Hypothalamus (tissue), 51 donors: ENCODE measurements around the gene E2F4.
A peak's percentile ranks its signal among the peaks of the same experiment; 100 is the strongest.

Experiments
- DNase-seq, 51 donors: peaks; one replicate each; lab custom pipeline; 2025; lab: John Stamatoyannopoulos, UW

The E2F4 gene

DNA sequence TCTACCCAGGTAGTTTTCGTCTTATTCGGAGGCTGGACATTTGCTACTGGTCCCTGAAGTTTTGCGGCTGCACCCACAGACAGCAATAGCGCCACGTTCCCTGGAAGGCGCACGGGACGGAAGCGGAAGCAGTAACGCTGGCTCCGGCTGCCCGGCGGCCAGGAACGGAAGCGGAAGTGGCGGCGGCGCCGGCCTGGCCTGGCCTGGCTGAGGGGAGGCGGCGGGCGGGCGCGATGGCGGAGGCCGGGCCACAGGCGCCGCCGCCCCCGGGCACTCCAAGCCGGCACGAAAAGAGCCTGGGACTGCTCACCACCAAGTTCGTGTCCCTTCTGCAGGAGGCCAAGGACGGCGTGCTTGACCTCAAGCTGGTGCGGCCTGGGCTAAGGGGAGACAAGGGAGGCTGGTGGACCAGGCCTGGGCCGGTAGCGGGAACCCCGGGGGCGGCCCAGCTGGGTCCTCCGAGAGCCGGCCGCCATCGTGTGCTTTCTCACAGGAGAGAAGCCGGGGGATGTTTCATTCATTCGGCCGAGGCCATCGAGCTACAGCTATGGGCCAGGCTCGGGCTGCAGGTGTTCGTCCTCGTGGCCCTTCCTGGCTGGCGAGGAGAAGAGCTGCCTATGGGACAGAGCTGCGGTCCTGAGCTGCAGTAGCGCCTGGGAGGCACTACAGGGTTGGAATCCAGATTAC lies at the start of gene E2F4:
Gene E2F4, plus strand, starts transcription at position 161 of the 687 bp plus-strand sequence. Its CDS starts 73 bp downstream, at position 234.
- peak; percentile 33 to 94 (median 88) for DNase-seq

GRCh38 chr16:67142342-67142741 lies 49.6 kb upstream of the E2F4 start:
- DNase-seq, result no peak

DNA sequence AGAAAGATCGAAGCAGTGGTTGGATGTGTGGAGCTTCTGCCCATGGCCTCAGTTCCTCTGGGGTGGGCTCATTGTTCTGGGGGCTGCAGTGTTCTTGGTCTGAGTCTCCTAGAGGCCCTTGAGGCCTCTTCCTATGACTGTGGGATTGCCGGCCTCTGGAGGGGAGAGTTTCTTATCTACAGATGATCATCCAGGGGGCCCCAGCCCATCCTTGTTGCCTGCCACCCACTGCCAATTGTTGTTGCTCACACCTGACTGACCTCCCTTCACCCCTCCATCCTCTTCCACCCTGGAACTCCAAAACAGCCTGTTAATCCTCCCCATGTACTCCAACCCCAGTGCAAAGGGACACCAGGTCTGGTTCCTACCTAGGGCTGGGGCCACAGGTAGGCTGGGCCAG lies 47.0 kb upstream of the E2F4 start:
- no peak for DNase-seq

DNA sequence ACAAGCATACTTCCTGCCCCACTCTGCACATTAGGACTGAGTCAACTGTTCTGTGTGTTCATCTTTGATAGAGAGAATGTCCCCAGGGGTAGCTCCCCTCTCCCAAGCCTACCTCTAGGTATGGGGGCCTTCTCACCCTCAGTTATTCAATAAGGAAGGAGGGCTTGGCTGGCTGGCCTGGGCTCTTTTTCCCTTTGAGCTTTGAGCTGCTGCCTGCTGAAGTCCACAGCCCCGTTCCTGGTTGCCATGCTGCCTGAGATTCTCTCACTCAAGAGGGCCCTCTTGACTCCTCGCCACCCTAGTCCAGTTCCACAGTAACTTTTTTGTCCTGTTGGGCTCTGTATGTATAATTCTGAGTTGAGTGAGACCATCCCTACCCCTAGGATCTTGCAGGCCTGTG lies 46.2 kb upstream of the E2F4 start:
- DNase-seq, result no peak

DNA sequence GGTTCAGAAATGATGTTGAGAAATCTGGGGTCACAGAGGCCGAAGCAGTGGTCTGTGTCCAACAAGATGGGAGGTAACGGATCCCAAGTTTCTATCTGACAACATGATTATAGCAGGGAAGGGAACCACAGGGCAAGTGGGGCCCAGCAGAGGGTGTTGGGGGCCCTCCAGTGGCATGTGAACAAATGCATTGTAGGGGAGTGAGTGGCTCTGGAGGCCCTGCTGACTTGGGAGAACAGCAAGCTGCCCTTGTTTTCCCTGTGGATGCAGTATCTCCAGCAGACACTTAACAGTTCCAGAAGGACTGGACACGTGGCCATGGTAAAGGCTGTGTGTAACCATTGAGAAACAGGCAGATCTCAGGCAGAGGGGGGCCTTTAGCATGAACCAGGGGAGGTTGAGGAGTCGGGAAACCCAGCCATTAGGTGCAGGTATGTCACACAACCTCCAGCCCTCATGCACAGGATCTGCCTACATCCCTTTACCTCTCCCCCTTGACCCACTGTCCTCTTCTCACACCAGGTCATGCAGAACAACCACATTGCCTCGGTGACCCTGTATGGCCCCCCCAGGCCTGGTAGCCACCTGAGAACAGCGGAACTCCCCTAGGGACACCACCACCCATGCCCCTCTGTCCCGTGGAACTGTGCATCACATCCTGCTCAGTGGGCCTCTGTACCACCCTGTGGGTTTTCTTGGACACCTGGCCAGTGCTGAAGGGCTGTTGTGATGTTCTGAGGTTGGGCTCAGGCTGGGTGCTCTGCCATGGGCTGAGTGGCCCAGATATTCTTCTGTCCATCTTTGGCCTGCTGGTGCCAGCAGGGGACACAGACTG lies 45.2 kb upstream of the E2F4 start:
- DNase-seq, result peak in 3 of 51 donors; percentile 22 to 33 (median 31)

- DNase-seq, result no peak
These were observed 44.4 kb upstream of the E2F4 start for GRCh38 chr16:67147437-67148140.

DNA sequence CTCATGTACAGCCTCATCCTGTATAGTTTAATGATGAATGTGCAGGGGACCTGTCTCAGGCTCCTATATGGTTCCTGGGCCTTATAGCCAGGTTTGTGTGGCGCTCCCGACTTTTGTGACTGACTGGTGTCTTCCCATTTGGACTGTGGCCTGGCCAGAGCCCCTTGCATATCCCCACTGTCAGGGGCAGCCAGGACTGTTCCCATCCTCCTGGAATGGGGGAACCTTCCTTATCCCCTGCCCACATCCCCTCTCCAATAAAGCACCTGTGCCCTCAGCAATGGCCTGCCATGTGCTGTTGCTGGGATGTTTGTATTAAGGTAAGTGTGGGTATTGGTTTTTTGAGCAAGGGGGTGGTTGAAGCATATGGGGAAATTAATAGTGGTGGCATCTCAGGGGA lies 43.7 kb upstream of the E2F4 start:
- no peak for DNase-seq

GRCh38 chr16:67148656-67149275 lies 43.2 kb upstream of the E2F4 start:
- no peak for DNase-seq

GRCh38 chr16:67149276-67150046 lies 42.5 kb upstream of the E2F4 start:
- DNase-seq, result no peak

DNA sequence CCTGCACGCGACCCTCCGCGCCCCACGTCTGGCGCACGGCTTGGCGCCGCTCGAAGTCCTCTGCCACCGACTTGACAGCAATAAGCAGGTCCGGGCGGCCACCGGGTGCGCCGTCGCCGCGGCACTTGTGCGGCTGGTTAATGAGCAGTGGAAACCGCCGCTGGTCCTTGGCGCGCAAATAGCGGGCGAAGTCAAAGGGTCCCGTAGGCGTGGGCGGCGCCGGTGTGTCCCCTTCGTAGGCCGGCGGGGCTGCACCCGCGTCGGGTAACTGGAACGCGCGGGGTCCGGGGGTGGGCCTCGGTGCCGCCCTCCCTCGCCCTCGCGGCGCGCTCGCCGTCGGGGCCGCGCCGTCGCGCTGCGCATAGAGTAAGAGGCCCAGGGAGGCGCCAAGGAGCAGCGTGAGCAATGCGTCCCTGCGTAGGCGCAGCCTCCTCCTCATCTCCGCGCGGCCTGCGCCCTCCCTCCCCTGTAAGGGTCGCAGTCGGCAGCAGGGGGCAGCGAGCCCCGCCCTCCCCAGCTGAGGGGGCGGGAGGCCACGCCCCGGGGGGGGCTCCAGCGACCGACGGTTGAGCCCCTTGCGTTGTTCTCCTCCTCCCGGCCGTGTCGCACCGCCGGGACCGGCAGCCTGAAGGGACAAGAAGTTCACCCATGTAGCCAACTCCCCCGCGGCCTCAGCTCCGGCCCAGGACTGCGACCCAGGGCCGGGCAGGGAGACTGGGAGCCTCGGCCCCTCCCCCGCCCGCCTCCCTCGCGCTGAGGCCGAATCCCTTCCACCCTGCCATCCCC lies 41.7 kb upstream of the E2F4 start:
- peak in 4 of 51 donors; percentile 10 to 39 (median 20) for DNase-seq

- DNase-seq, result peak in 42 of 51 donors; percentile 29 to 82 (median 62)
These were observed 41.0 kb upstream of the E2F4 start, which contains the start of gene B3GNT9 for GRCh38 chr16:67150833-67151396. Gene B3GNT9, minus strand, starts transcription at chr16:67150998. Its CDS starts 513 bp downstream, at chr16:67150485.

DNA sequence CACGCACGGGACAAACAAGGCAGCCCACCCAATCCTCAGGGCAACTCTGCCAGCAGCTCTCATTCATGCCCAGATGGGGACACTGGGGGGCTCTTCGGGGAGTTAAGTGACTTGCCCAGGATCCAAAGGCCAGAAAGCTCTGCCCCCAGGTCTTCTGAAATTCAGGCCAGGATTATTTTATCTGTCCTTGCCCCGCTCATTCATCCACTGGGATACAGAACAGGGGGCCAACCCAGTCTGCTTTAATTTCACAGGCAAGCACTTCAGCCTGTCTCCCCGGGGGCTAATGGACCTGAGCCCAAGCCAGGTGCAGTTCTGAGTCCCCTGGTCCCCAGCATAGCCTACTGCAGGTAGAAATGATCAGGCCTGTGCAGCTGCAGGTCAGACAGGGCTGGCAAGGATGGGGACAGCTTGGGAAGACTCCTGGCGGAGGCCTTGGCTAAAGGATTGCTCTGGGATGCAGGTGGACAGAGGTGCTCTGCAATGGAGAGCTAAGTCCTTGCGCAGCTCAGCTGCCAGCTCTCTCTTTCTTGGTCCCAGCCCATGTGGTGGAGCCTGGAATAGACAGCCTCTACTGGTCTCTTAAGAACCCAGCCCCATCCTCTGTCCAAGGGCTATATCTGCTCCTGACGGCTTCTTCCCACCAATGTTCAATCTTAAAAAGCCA lies 40.4 kb upstream of the E2F4 start:
- DNase-seq, result no peak

GRCh38 chr16:67154578-67155294 lies 37.2 kb upstream of the E2F4 start:
- DNase-seq, result no peak

GRCh38 chr16:67155295-67156142 lies 36.4 kb upstream of the E2F4 start:
- peak in 46 of 51 donors; percentile 23 to 89 (median 62) for DNase-seq

DNA sequence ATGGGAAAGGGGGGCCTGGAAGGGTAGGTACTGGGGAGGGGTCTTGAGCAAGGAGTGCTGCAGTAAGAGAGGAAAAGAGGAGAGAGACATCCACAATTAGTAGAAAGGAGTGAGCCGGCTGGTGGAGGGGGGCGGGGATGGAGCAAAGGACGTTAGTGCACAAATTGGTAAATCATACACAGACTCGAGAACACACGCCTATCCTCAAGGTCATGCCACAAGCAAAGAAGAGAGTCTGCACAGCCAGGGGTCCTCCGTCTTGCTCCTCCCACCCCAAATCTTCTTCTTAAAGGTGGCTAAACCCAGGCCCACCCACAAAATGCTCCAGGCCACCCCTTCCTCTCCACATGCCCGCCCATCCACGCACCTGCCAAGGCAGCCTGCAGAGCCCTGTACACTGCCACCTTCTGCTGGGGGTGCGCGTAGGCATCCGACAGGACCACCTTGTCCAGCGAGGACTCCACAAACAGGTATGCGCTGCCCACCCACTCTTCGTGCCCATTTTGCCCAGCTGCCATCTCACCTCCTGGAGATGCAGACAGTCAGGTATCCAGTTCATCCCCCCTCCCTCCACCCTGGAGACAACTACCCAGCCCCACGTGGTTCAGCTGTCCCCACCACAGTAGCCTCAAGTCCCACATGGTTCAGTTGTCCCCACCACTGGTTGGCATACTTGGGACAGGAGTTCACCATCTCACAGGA lies 35.7 kb upstream of the E2F4 start:
- DNase-seq, result no peak
